Stimulated activated naive CD8-positive, alpha-beta T cell treated with anti-CD3 and anti-CD28 coated beads, Interleukin-15, Interleukin-2, amounts not matched to agents 100 U/mL and 50 U/mL, for 24 hours (primary cell): Measurements from ENCODE around the gene CYP4F11.
"Not testable (repeated sequence)": the region's sequence is repeated elsewhere in the genome, so short reads cannot be mapped to it uniquely, and the experiment has no call there.

Experiments
- ATAC-seq: fragments of 150-1000 bp; cut with Tn5 transposase; one replicate; pipeline ENCODE4 v1.10.0; 2021
- DNase-seq: peaks from one replicate; pipeline ENCODE4 v3.0.0; 2021

Gene CYP4F11

GRCh38 chr19:15874821-15875474 is 59.4 kb downstream of the CYP4F11 start:
- no peak for DNase-seq
- no peak for ATAC-seq

GRCh38 chr19:15873771-15874170 is 60.6 kb downstream of the CYP4F11 start:
- DNase-seq, ATAC-seq: not testable (repeated sequence)

GRCh38 chr19:15871570-15871969 is 62.8 kb downstream of the CYP4F11 start:
- peak; percentile 40 for ATAC-seq
- peak; percentile 25 for DNase-seq

- DNase-seq (no peak), ATAC-seq (no peak)
Observed at GRCh38 chr19:15869873-15870272, 64.5 kb downstream of the CYP4F11 start.

- peak; percentile 55 for ATAC-seq
- DNase-seq = peak; percentile 35
Observed at GRCh38 chr19:15869109-15869555, 65.2 kb downstream of the CYP4F11 start.

GRCh38 chr19:15866636-15867035 is 67.7 kb downstream of the CYP4F11 start:
- ATAC-seq (no peak), DNase-seq (no peak)

- DNase-seq (no peak), ATAC-seq (no peak)
Observed at GRCh38 chr19:15864824-15865223, 69.5 kb downstream of the CYP4F11 start.

- ATAC-seq (no peak), DNase-seq (no peak)
Observed at GRCh38 chr19:15863272-15863671, 71.1 kb downstream of the CYP4F11 start.

GRCh38 chr19:15862444-15862843 is 71.9 kb downstream of the CYP4F11 start:
- DNase-seq (no peak), ATAC-seq (no peak)
